ENCODE data around the gene MTMR12. TPM values are rescaled to one million over a fixed set of nuclear protein-coding genes. Genes with fewer than 3 reads are reported as not detected.

MTMR12 gene
- total and polyA plus RNA-seq, 2 of the 8 experiments (the other 6 are each of a cell fraction or from before 2014, with no cell fraction given) = 19.1 to 59.3 TPM

DNA sequence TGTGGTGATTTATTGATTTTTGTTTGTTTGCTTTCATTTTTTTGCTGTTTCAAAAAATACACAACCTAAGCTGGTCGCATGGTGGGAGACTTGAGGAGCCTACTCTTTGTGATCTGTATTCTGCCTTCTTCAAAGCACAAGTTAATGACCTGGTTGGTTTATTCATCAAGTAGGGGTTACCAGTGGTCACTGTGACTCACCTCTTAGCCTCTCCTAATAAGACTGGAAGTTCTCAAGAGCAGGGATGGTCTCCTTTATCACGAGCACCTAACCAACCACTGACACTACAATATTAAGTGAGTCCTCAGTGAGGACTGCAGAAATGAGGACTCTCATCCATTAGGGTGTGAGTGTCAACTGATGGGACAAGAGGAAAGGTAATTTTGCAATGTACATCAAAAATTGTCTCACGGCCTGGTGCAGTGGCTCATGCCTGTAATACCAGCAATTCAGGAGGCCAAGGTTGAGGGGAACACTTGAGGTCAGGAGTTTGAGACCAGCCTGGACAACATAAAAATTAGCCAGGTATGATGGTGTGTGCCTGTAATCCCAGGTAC, 13.6 kb upstream of the MTMR12 start (continued):
- TF ChIP-seq TAF7 (optimal IDR thresholded peaks at IDR 0.05; ENCODE audit: borderline replicate concordance, low read depth, low read length) (no peak), RFX5 (IDR thresholded peaks at IDR 0.05; ENCODE audit: borderline replicate concordance, low read depth, low read length) (no peak), SRF (IDR thresholded peaks at IDR 0.05; ENCODE audit: low read depth, low read length) (no peak)

All from H1 (cell line).